Testis (tissue), 3 donors: ENCODE data around the gene BSX. TPM values are rescaled to one million over a fixed set of nuclear protein-coding genes. Genes with fewer than 3 reads are reported as not detected.

Experiments
- DNase-seq: peaks from one replicate; pipeline ENCODE4 v3.0.0-alpha.2; 2019
- H3K27ac ChIP-seq, 2 donors: fragments of 200-600 bp; sonication (generic); one replicate each; pipeline ENCODE4 v1.5.1; 2019
- H3K27me3 ChIP-seq: fragments of 200-600 bp; sonication (generic); one replicate; pipeline ENCODE4 v1.5.1; 2019
- H3K36me3 ChIP-seq: fragments of 200-600 bp; sonication (generic); one replicate; pipeline ENCODE4 v1.5.1; 2017; ENCODE audit warnings: low read depth; ENCODE audit errors: missing control alignments
- H3K4me1 ChIP-seq: fragments of 200-600 bp; sonication (generic); one replicate; pipeline ENCODE4 v1.5.1; 2019
- H3K4me3 ChIP-seq, 2 donors: fragments of 200-600 bp; sonication (generic); one replicate each; pipeline ENCODE4 v1.5.1; 2017 to 2019
- H3K9me3 ChIP-seq: fragments of 200-600 bp; sonication (generic); one replicate; pipeline ENCODE4 v1.5.1; 2017
- CTCF ChIP-seq, 3 experiments: fragments of 450-650 bp in 2 of 3; fragments of 200-600 bp in 1 of 3; sonication (generic) in 1 of 3; IDR thresholded peaks; one replicate each; pipeline ENCODE4 v1.5.1; 2016 to 2019; ENCODE audit warnings: antibody characterized with exemption in 3 of 3, mild to moderate bottlenecking in 2 of 3, moderate library complexity in 1 of 3
- POLR2A ChIP-seq: fragments of 450-650 bp; IDR thresholded peaks from one replicate; pipeline ENCODE4 v1.6.1; 2017; ENCODE audit warnings: antibody characterized with exemption, mild to moderate bottlenecking, moderate library complexity
- WGBS, 2 donors: methylation state at CpG; one replicate each; pipeline ENCODE4 v1.1.5; 2018; 5-methylcytosine and 5-hydroxymethylcytosine counted together
- intact Hi-C: fragments of 100-400 bp; cut with DNase I; formaldehyde crosslinking; loops from one replicate; pipeline ENCODE4 v1.15.1; 2023; ENCODE audit warnings: low total_unique reads
- polyA plus RNA-seq: library from polyadenylated mRNA; stranded (reverse); fragments of 350-450 nt; fragmentation: Illumina TruSeq; extraction: RNeasy Lipid Tissue Mini Kit (QIAGEN cat#74804); gene quantifications from one replicate; pipeline ENCODE4 v1.2.3, GENCODE V29; 2014; ENCODE audit warnings: low read depth, low replicate concordance; ENCODE audit not compliant: insufficient read depth
- total RNA-seq, 2 donors: library from RNA; depleted of rRNA; stranded (reverse); fragments of >200 nt; gene quantifications; one replicate each; pipeline ENCODE4 v1.2.3, GENCODE V29; 2016

Gene BSX
- total and polyA plus RNA-seq, 3 donors from 2014 or later, result not detected

- 78 to 84% methylated on average over 4 of the region's 4 CpGs for WGBS, 2 donors
- Histone ChIP-seq H3K36me3 (no peaks in the 10 kb centered on the region), H3K27me3 (no peaks in the 10 kb centered on the region), H3K4me1 (no peaks in the 10 kb centered on the region), H3K9me3 (no peaks in the 10 kb centered on the region), H3K4me3 (no peak overlapping the region), H3K27ac (no peak overlapping the region)
- TF ChIP-seq POLR2A (no peak), CTCF (IDR thresholded peaks at IDR 0.05) (no peak)
- DNase-seq, result no peak
- intact Hi-C loops, result no loop called here
Observed at GRCh38 chr11:123011510-123011909, 29.9 kb upstream of the BSX start.

- no peak overlapping the region for H3K4me3 ChIP-seq
- TF ChIP-seq POLR2A (no peak), CTCF (IDR thresholded peaks at IDR 0.05) (no peak)
- H3K4me1 ChIP-seq, result no peaks in the 10 kb centered on the region
- no peaks in the 10 kb centered on the region for H3K9me3 ChIP-seq
- H3K27ac ChIP-seq, result no peak overlapping the region
- intact Hi-C loops, result no loop called here
- no peaks in the 10 kb centered on the region for H3K36me3 ChIP-seq
- no peak for DNase-seq
- WGBS, 2 donors, result 77 to 83% methylated on average over 5 of the region's 5 CpGs
- H3K27me3 ChIP-seq, result no peaks in the 10 kb centered on the region
Observed at GRCh38 chr11:123006860-123007542, 25.4 kb upstream of the BSX start.

- TF ChIP-seq CTCF (IDR thresholded peaks at IDR 0.05), result no peak
- Histone ChIP-seq H3K27me3 (no peaks in the 10 kb centered on the region), H3K4me1 (no peaks in the 10 kb centered on the region), H3K9me3 (no peaks in the 10 kb centered on the region), H3K36me3 (no peaks in the 10 kb centered on the region), H3K27ac (no peak overlapping the region), H3K4me3 (no peak overlapping the region)
- WGBS, 2 donors, result 88 to 93% methylated on average over 5 of the region's 5 CpGs
- DNase-seq, result no peak
- intact Hi-C loops, result no loop called here
Observed at GRCh38 chr11:123000721-123001120, 19.1 kb upstream of the BSX start.

- Histone ChIP-seq H3K27ac (no peak overlapping the region), H3K36me3 (no peaks in the 10 kb centered on the region), H3K4me3 (no peak overlapping the region), H3K4me1 (no peaks in the 10 kb centered on the region), H3K27me3 (no peaks in the 10 kb centered on the region), H3K9me3 (no peaks in the 10 kb centered on the region)
- TF ChIP-seq POLR2A (no peak), CTCF (IDR thresholded peaks at IDR 0.05) (no peak)
- 39 to 45% methylated on average over 14 of the region's 14 CpGs for WGBS, 2 donors
- intact Hi-C loops, result no loop called here
- no peak for DNase-seq
Observed at GRCh38 chr11:122998727-122999366, 17.2 kb upstream of the BSX start.

- H3K4me1 ChIP-seq, result no peaks in the 10 kb centered on the region
- no peak overlapping the region for H3K27ac ChIP-seq
- H3K4me3 ChIP-seq, result no peak overlapping the region
- TF ChIP-seq CTCF (IDR thresholded peaks at IDR 0.05) (no peak), POLR2A (no peak)
- no peaks in the 10 kb centered on the region for H3K36me3 ChIP-seq
- intact Hi-C loops, result no loop called here
- no peaks in the 10 kb centered on the region for H3K9me3 ChIP-seq
- 37 to 48% methylated on average over 3 of the region's 3 CpGs for WGBS, 2 donors
- DNase-seq, result no peak
- H3K27me3 ChIP-seq, result no peaks in the 10 kb centered on the region
Observed at GRCh38 chr11:122995526-122995925, 13.9 kb upstream of the BSX start.
